OCI-LY7 (cell line): ENCODE results near the gene FGD3. TPM values are rescaled to one million over a fixed set of nuclear protein-coding genes. Genes with fewer than 3 reads are reported as not detected.

ENCODE experiments used
- BruUV-seq: library from RNA; stranded (reverse); fragments of 400-500 nt; replicated peaks from 2 replicates; lab custom pipeline; 2021; lab: Mats Ljungman, UMichigan
- CTCF ChIA-PET: fragments of 300-600 bp; sonication (Branson Sonifier 250); formaldehyde crosslinking; loops from one replicate; lab custom pipeline; 2022; ENCODE audit warnings: antibody characterized with exemption; ENCODE audit not compliant: unreplicated experiment; lab: Charles Lee
- POLR2A ChIA-PET: fragments of 300-600 bp; sonication (Branson Sonifier 250); formaldehyde crosslinking; loops from one replicate; lab custom pipeline; 2022; ENCODE audit warnings: antibody characterized with exemption; lab: Charles Lee
- DNase-seq: peaks from one replicate; pipeline ENCODE4 v3.0.0-alpha.2; 2015; ENCODE audit warnings: low spot score
- H2AFZ ChIP-seq: fragments of 200-600 bp; sonication (generic), shearing (Covaris generic); 2 replicates; pipeline ENCODE4 v1.6.1; 2014; ENCODE audit warnings: mild to moderate bottlenecking, antibody characterized with exemption, low read length, moderate library complexity
- H3K27ac ChIP-seq: fragments of 200-600 bp; sonication (generic); 2 replicates; pipeline ENCODE4 v1.5.1; 2014; ENCODE audit warnings: mixed run types, low read depth, mild to moderate bottlenecking, moderate library complexity, low read length, inconsistent platforms; ENCODE audit not compliant: poor library complexity, severe bottlenecking
- H3K36me3 ChIP-seq: fragments of 200-600 bp; sonication (generic); 2 replicates; pipeline ENCODE4 v1.6.1; 2014; ENCODE audit warnings: mild to moderate bottlenecking, antibody characterized with exemption, low read length, moderate library complexity, mixed read lengths; ENCODE audit not compliant: insufficient read depth
- H3K4me1 ChIP-seq: fragments of 200-600 bp; sonication (generic); 2 replicates; pipeline ENCODE4 v1.5.1; 2014; ENCODE audit warnings: mild to moderate bottlenecking, low read length; ENCODE audit not compliant: insufficient read depth, poor library complexity, severe bottlenecking
- H3K4me2 ChIP-seq: fragments of 200-600 bp; sonication (generic); 2 replicates; pipeline ENCODE4 v1.6.1; 2014; ENCODE audit warnings: mild to moderate bottlenecking, low read length
- H3K4me3 ChIP-seq: fragments of 200-600 bp; sonication (generic); 2 replicates; pipeline ENCODE4 v1.5.1; 2014; ENCODE audit warnings: mild to moderate bottlenecking, low read depth, low read length; ENCODE audit not compliant: poor library complexity, severe bottlenecking
- H3K79me2 ChIP-seq: fragments of 200-600 bp; sonication (generic); 2 replicates; pipeline ENCODE4 v1.6.1; 2016; ENCODE audit warnings: low read depth, mild to moderate bottlenecking, low read length, moderate library complexity, mixed read lengths; ENCODE audit not compliant: insufficient read depth
- H3K9me2 ChIP-seq: fragments of 200-600 bp; sonication (generic); 2 replicates; pipeline ENCODE4 v1.6.1; 2016; ENCODE audit warnings: mild to moderate bottlenecking, low read length, mixed read lengths; ENCODE audit not compliant: insufficient read depth
- H3K9me3 ChIP-seq: fragments of 200-600 bp; sonication (generic); 2 replicates; pipeline ENCODE4 v1.6.1; 2014; ENCODE audit warnings: mild to moderate bottlenecking, mixed run types, low read length, mixed read lengths
- H4K20me1 ChIP-seq: fragments of 200-600 bp; sonication (generic); 2 replicates; pipeline ENCODE4 v1.6.1; 2014; ENCODE audit warnings: mild to moderate bottlenecking, antibody characterized with exemption, low read length, moderate library complexity, mixed read lengths; ENCODE audit not compliant: insufficient read depth
- EZH2phosphoT487 ChIP-seq: fragments of 200-600 bp; sonication (generic); IDR thresholded peaks from 2 replicates; pipeline ENCODE4 v1.6.1; 2018; ENCODE audit warnings: low read depth, borderline replicate concordance, mild to moderate bottlenecking, mixed run types, antibody characterized with exemption, low read length, moderate library complexity, mixed read lengths
- intact Hi-C: fragments of 100-400 bp; cut with micrococcal nuclease; formaldehyde crosslinking; loops from one replicate; pipeline ENCODE4 v1.10.0; 2022; ENCODE audit not compliant: unreplicated experiment
- total RNA-seq, 2 experiments: library from RNA; depleted of rRNA in 1 of 2; stranded (reverse); fragments of >200 nt in 1 of 2; shearing (Covaris generic) in 1 of 2; gene quantifications; 2 replicates each; pipeline ENCODE4 v1.2.3, GENCODE V29; 2014 to 2022
- TF ChIP-seq, protein P1 (sequence below): fragments of 200-600 bp; sonication (generic); conservative IDR thresholded peaks from 2 replicates; pipeline ENCODE4 v1.5.1; 2014; ENCODE audit warnings: mild to moderate bottlenecking, antibody characterized with exemption, low read length, moderate library complexity, mixed read lengths

Gene FGD3
- total RNA-seq, 2 experiments from 2014 or later: 22.1 to 22.9 TPM

GRCh38 chr9:93083592-93084470 lies 136.5 kb downstream of the FGD3 start:
- intact Hi-C loops: no loop called here
- H3K4me1 ChIP-seq: no peaks in the 10 kb centered on the region
- no TSS peak for BruUV-seq
- H2AFZ ChIP-seq: no peak overlapping the region
- no peak overlapping the region for H3K27ac ChIP-seq
- H3K4me3 ChIP-seq: no peak overlapping the region
- H4K20me1 ChIP-seq: no peaks in the 10 kb centered on the region
- ChIA-PET CTCF (no interaction called here), POLR2A (no interaction called here)
- no peak for DNase-seq
- TF ChIP-seq, protein P1, sequence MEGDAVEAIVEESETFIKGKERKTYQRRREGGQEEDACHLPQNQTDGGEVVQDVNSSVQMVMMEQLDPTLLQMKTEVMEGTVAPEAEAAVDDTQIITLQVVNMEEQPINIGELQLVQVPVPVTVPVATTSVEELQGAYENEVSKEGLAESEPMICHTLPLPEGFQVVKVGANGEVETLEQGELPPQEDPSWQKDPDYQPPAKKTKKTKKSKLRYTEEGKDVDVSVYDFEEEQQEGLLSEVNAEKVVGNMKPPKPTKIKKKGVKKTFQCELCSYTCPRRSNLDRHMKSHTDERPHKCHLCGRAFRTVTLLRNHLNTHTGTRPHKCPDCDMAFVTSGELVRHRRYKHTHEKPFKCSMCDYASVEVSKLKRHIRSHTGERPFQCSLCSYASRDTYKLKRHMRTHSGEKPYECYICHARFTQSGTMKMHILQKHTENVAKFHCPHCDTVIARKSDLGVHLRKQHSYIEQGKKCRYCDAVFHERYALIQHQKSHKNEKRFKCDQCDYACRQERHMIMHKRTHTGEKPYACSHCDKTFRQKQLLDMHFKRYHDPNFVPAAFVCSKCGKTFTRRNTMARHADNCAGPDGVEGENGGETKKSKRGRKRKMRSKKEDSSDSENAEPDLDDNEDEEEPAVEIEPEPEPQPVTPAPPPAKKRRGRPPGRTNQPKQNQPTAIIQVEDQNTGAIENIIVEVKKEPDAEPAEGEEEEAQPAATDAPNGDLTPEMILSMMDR: no peak
- no peak for TF ChIP-seq EZH2phosphoT487
- H3K36me3 ChIP-seq: peaks cover 81% of the 10 kb centered on the region
- no peaks in the 10 kb centered on the region for H3K79me2 ChIP-seq
- H3K9me2 ChIP-seq: no peaks in the 10 kb centered on the region
- no peak overlapping the region for H3K4me2 ChIP-seq
- no peaks in the 10 kb centered on the region for H3K9me3 ChIP-seq

DNA sequence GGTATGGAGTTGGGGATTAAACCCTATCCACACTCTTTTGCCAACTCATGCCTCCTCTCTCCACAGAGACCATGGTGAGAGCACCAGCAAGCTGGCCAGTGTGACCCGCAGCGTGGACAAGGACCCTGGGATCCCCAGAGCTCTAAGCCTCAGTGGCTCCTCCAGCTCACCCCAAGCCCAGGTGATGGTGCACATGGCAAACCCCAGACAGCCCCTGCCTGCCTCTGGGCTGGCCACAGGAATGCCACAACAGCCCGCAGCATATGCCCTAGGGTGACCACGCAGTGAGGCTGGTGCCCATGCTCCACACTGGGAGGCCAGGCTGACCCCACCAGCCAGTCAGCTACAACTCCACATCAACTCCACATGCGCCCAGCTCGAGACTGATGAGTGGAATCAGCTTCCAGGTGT lies 137.2 kb downstream of the FGD3 start:
- CTCF ChIA-PET: no interaction called here
- no peak for DNase-seq
- no peak overlapping the region for H2AFZ ChIP-seq
- no peaks in the 10 kb centered on the region for H3K4me1 ChIP-seq
- TF ChIP-seq, protein P1: no peak
- no peak for TF ChIP-seq EZH2phosphoT487
- POLR2A ChIA-PET: no interaction called here
- H3K9me3 ChIP-seq: no peaks in the 10 kb centered on the region
- no peaks in the 10 kb centered on the region for H3K79me2 ChIP-seq
- H4K20me1 ChIP-seq: no peaks in the 10 kb centered on the region
- H3K4me2 ChIP-seq: no peak overlapping the region
- intact Hi-C loops: no loop called here
- peaks cover 74% of the 10 kb centered on the region for H3K36me3 ChIP-seq
- no peak overlapping the region for H3K27ac ChIP-seq
- no peaks in the 10 kb centered on the region for H3K9me2 ChIP-seq
- no TSS peak for BruUV-seq
- no peak overlapping the region for H3K4me3 ChIP-seq

GRCh38 chr9:93085676-93086075 lies 138.4 kb downstream of the FGD3 start:
- no TSS peak for BruUV-seq
- Histone ChIP-seq H3K4me2 (no peak overlapping the region), H4K20me1 (no peaks in the 10 kb centered on the region), H3K36me3 (peaks cover 63% of the 10 kb centered on the region), H3K27ac (no peak overlapping the region), H3K9me2 (no peaks in the 10 kb centered on the region), H3K4me3 (no peak overlapping the region), H3K9me3 (no peaks in the 10 kb centered on the region), H2AFZ (no peak overlapping the region), H3K79me2 (no peaks in the 10 kb centered on the region), H3K4me1 (peaks cover 6% of the 10 kb centered on the region)
- no peak for TF ChIP-seq EZH2phosphoT487
- TF ChIP-seq, protein P1: 0 out of 2 replicates have a peak, but pooled peaks have one; percentile 26
- DNase-seq: no peak
- POLR2A ChIA-PET: interaction anchor here (0.6 kb wide), 1 partner anchor 58 kb away, joined by 3 read pairs; no protein-coding TSS in a partner anchor
- CTCF ChIA-PET: no interaction called here
- intact Hi-C loops: no loop called here
